ENCODE data around the gene DHRS4. TPM values are rescaled to one million over a fixed set of nuclear protein-coding genes. Genes with fewer than 3 reads are reported as not detected.

The DHRS4 gene
- total and polyA plus RNA-seq, 2 of the 13 experiments (the other 11 are each of a cell fraction or from before 2014, with no cell fraction given), result 23.9 to 45.1 TPM

- TF ChIP-seq STAT6 (CRISPR knock-in tag; IDR thresholded peaks at IDR 0.05; ENCODE audit: borderline replicate concordance) (0 out of 2 replicates have a peak, but pooled peaks have one; percentile 7), IRF9 (CRISPR knock-in tag; IDR thresholded peaks at IDR 0.05; ENCODE audit: borderline replicate concordance) (peak; percentile 92), KLF11 (CRISPR knock-in tag; IDR thresholded peaks at IDR 0.05) (0 out of 2 replicates have a peak, but pooled peaks have one; percentile 35), CREBL2 (CRISPR knock-in tag; IDR thresholded peaks at IDR 0.05; ENCODE audit: borderline replicate concordance) (peak; percentile 90; the same call in 1 of the 2 replicates), MLX (CRISPR knock-in tag; IDR thresholded peaks at IDR 0.05) (0 out of 2 replicates have a peak, but pooled peaks have one; percentile 24), DRAP1 (CRISPR knock-in tag; IDR thresholded peaks at IDR 0.05) (peak; percentile 92), TIGD3 (CRISPR knock-in tag; IDR thresholded peaks at IDR 0.05; ENCODE audit: borderline replicate concordance) (peak; percentile 84), PTBP1 (IDR thresholded peaks at IDR 0.05; ENCODE audit: low read depth, low read length, poor library complexity, severe bottlenecking) (peak; percentile 73), ZNF333 (CRISPR knock-in tag; IDR thresholded peaks at IDR 0.05; ENCODE audit: borderline replicate concordance) (peak; percentile 60; the same call in 1 of the 2 replicates), CHCHD3 (CRISPR knock-in tag; IDR thresholded peaks at IDR 0.05) (peak; percentile 94; the same call in 1 of the 2 replicates), PHF8 (CRISPR knock-in tag; IDR thresholded peaks at IDR 0.05) (peak; percentile 96), TFDP2 (CRISPR knock-in tag; IDR thresholded peaks at IDR 0.05) (peak; percentile 97), ZBTB33 (CRISPR knock-in tag; IDR thresholded peaks at IDR 0.05) (peak; percentile 65; the same call in 1 of the 2 replicates), HOXA5 (CRISPR knock-in tag; IDR thresholded peaks at IDR 0.05) (peak; percentile 39; the same call in 1 of the 2 replicates), TRAFD1 (CRISPR knock-in tag; IDR thresholded peaks at IDR 0.05; ENCODE audit: borderline replicate concordance) (peak; percentile 91)
These were observed 35.2 kb downstream of the DHRS4 start, which contains the start of gene DHRS4L2 (continued) for GRCh38 chr14:23988607-23989363.
